Osteoblast (primary cell): ENCODE data around the gene IFNL3. TPM values are rescaled to one million over a fixed set of nuclear protein-coding genes. Genes with fewer than 3 reads are reported as not detected.

Experiments used
- DNase-seq: peaks from one replicate; pipeline ENCODE4 v3.0.0; 2011; ENCODE audit warnings: low spot score, mixed read lengths; ENCODE audit not compliant: insufficient read length; ENCODE audit errors: missing footprints
- H2AFZ ChIP-seq: 2 replicates; pipeline ENCODE4 v1.6.0; 2011; ENCODE audit warnings: mild to moderate bottlenecking, low read length
- H3K27ac ChIP-seq: 2 replicates; pipeline ENCODE4 v1.5.1; 2011; ENCODE audit warnings: mild to moderate bottlenecking, low read depth, low read length, moderate library complexity
- H3K27me3 ChIP-seq: 2 replicates; pipeline ENCODE4 v1.6.0; 2012; ENCODE audit warnings: mild to moderate bottlenecking, control low read depth, inconsistent platforms, low read length, moderate library complexity; ENCODE audit not compliant: insufficient read depth
- H3K36me3 ChIP-seq: 2 replicates; pipeline ENCODE4 v1.5.1; 2011; ENCODE audit warnings: mild to moderate bottlenecking, low read length, control low read depth, moderate library complexity; ENCODE audit not compliant: insufficient read depth
- H3K4me1 ChIP-seq: 2 replicates; pipeline ENCODE4 v1.5.1; 2011; ENCODE audit warnings: mild to moderate bottlenecking, low read length, control low read depth, moderate library complexity; ENCODE audit not compliant: insufficient read depth
- H3K4me2 ChIP-seq: 2 replicates; pipeline ENCODE4 v1.6.0; 2011; ENCODE audit warnings: mild to moderate bottlenecking, low read length; ENCODE audit not compliant: insufficient read depth
- H3K4me3 ChIP-seq: fragments of 200-600 bp; sonication (generic); 3 replicates; pipeline ENCODE4 v1.5.1; 2012; ENCODE audit warnings: mild to moderate bottlenecking, low read length, inconsistent platforms; ENCODE audit not compliant: insufficient read depth
- H3K79me2 ChIP-seq: 2 replicates; pipeline ENCODE4 v1.6.0; 2012; ENCODE audit warnings: mild to moderate bottlenecking, low read length, control low read depth, inconsistent platforms; ENCODE audit not compliant: insufficient read depth
- H3K9me3 ChIP-seq: 2 replicates; pipeline ENCODE4 v1.5.1; 2011; ENCODE audit warnings: low read depth, low read length, control low read depth
- H4K20me1 ChIP-seq: 2 replicates; pipeline ENCODE4 v1.6.0; 2012; ENCODE audit warnings: mild to moderate bottlenecking, low read length, control low read depth; ENCODE audit not compliant: insufficient read depth
- CTCF ChIP-seq: IDR thresholded peaks from 2 replicates; pipeline ENCODE4 v1.5.1; 2011; ENCODE audit warnings: mild to moderate bottlenecking, low read depth, low read length, moderate library complexity; ENCODE audit errors: extremely low read depth
- total RNA-seq: library from RNA; depleted of rRNA; stranded (reverse); fragments of >200 nt; gene quantifications from 2 replicates; pipeline ENCODE4 v1.2.3, GENCODE V29; 2012

IFNL3 gene
- total RNA-seq, 1 donor = not detected

GRCh38 chr19:39200803-39201115 is 44.0 kb downstream of the IFNL3 start:
- no peaks in the 10 kb centered on the region for H3K9me3 ChIP-seq
- H4K20me1 ChIP-seq = no peaks in the 10 kb centered on the region
- no peak overlapping the region for H3K4me2 ChIP-seq
- H2AFZ ChIP-seq = no peak overlapping the region
- H3K27me3 ChIP-seq = peaks cover 55% of the 10 kb centered on the region
- peak; percentile 36 for DNase-seq
- H3K79me2 ChIP-seq = no peaks in the 10 kb centered on the region
- no peaks in the 10 kb centered on the region for H3K36me3 ChIP-seq
- no peak overlapping the region for H3K27ac ChIP-seq
- no peaks in the 10 kb centered on the region for H3K4me1 ChIP-seq
- no peak for TF ChIP-seq CTCF
- no peak overlapping the region for H3K4me3 ChIP-seq

DNA sequence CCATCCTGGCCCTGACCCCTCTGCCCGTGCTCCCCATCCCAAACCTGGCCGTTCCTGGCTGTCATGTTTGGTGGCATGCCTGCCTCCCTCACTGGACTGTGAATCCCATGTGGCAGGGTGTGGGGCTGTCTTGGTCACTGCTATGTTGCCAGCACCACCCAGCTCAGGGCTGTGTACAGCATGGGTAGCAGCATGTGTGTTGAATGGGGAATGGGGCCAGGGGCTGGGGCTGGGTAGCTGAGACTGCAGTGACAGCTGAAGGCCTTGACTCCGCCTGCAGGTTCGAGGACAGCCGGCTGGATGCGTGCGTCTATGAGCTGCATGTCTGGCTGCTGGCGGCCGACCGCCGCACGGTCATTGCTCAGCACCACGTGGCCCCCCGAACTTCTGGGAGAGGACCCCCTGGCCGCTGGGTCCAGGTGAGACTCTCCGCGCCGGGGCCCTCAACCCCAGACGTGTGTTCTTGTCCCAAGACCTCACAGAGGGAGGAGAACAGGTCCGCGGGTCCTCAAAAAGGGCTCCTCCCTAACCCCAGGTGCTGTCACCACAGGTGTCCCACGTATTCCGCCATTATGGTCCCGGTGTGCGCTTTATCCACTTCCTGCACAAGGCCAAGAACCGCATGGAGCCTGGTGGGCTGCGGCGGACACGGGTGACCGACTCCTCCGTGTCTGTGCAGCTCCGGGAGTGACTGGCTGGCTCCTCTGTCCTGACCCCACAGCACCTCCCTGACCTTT is 44.6 kb downstream of the IFNL3 start:
- no peak for TF ChIP-seq CTCF
- Histone ChIP-seq H3K4me1 (no peaks in the 10 kb centered on the region), H2AFZ (no peak overlapping the region), H3K4me2 (no peak overlapping the region), H3K36me3 (no peaks in the 10 kb centered on the region), H3K27me3 (peaks cover 58% of the 10 kb centered on the region), H3K4me3 (no peak overlapping the region), H4K20me1 (no peaks in the 10 kb centered on the region), H3K27ac (no peak overlapping the region), H3K79me2 (no peaks in the 10 kb centered on the region), H3K9me3 (no peaks in the 10 kb centered on the region)
- DNase-seq = peak; percentile 59

- H3K79me2 ChIP-seq = no peaks in the 10 kb centered on the region
- H3K9me3 ChIP-seq = no peaks in the 10 kb centered on the region
- no peaks in the 10 kb centered on the region for H3K4me1 ChIP-seq
- peak overlapping the region; percentile 92 for H2AFZ ChIP-seq
- TF ChIP-seq CTCF = no peak
- peak overlapping the region; percentile 47 for H3K4me3 ChIP-seq
- no peaks in the 10 kb centered on the region for H4K20me1 ChIP-seq
- H3K27me3 ChIP-seq = peaks cover 55% of the 10 kb centered on the region
- H3K36me3 ChIP-seq = no peaks in the 10 kb centered on the region
- DNase-seq = peak; percentile 98
- peak overlapping the region; percentile 70 for H3K4me2 ChIP-seq
- H3K27ac ChIP-seq = no peak overlapping the region
Measured at GRCh38 chr19:39199025-39199424, 45.8 kb downstream of the IFNL3 start.

GRCh38 chr19:39197808-39198207 is 47.0 kb downstream of the IFNL3 start:
- Histone ChIP-seq H3K4me1 (no peaks in the 10 kb centered on the region), H2AFZ (no peak overlapping the region), H3K27ac (no peak overlapping the region)

More at GRCh38 chr19:39197808-39198207, 47.0 kb downstream of the IFNL3 start:
- DNase-seq = peak; percentile 36
- Histone ChIP-seq H3K27me3 (peaks cover 46% of the 10 kb centered on the region), H3K79me2 (no peaks in the 10 kb centered on the region), H4K20me1 (no peaks in the 10 kb centered on the region), H3K4me2 (no peak overlapping the region), H3K9me3 (no peaks in the 10 kb centered on the region), H3K36me3 (no peaks in the 10 kb centered on the region), H3K4me3 (no peak overlapping the region)
- TF ChIP-seq CTCF = no peak
